ENCODE data around the gene PNPLA5. TPM values are rescaled to one million over a fixed set of nuclear protein-coding genes. Genes with fewer than 3 reads are reported as not detected.

PNPLA5 gene
- polyA plus RNA-seq, 4 donors, result not detected

- no peak for FAIRE-seq
- Histone ChIP-seq H3K4me1 (ENCODE audit: control insufficient read depth in 3 of 3, insufficient read depth in 2 of 3, low read depth in 1 of 3, low read length in 2 of 3) (no peaks in the 10 kb centered on the region), H3K9me3 (ENCODE audit: control insufficient read depth in 2 of 2, insufficient read depth in 1 of 2, low read depth in 1 of 2, low read length in 1 of 2) (no peaks in the 10 kb centered on the region), H3K27ac (ENCODE audit: low read depth in 1 of 3, low read length in 2 of 3) (no peak overlapping the region), H3K4me3 (ENCODE audit: low read depth in 1 of 3, low read length in 3 of 3) (no peak overlapping the region), H3K27me3 (ENCODE audit: control insufficient read depth in 3 of 3, insufficient read depth in 3 of 3, low read length in 3 of 3) (peaks cover 0 to 3% (median 2%) of the 10 kb centered on the region in 3 donors), H3K36me3 (ENCODE audit: control insufficient read depth in 3 of 3, insufficient read depth in 2 of 3, low read depth in 1 of 3, low read length in 3 of 3) (no peaks in the 10 kb centered on the region)
- 76 to 83% (median 79%) methylated on average over 18 to 19 of the region's 19 CpGs for WGBS, 3 donors
- peak in 1 of 2 donors; percentile 30 for DNase-seq
Measured at GRCh38 chr22:43881091-43882061, 10.4 kb downstream of the PNPLA5 start.

- no peak overlapping the region for H3K4me3 ChIP-seq (ENCODE audit: low read depth in 1 of 3, low read length in 3 of 3)
- H3K9me3 ChIP-seq (ENCODE audit: control insufficient read depth in 2 of 2, insufficient read depth in 1 of 2, low read depth in 1 of 2, low read length in 1 of 2), result no peaks in the 10 kb centered on the region
- WGBS, 3 donors, result 85 to 91% (median 88%) methylated on average over 14 to 15 of the region's 15 CpGs
- FAIRE-seq (no peak), DNase-seq (no peak)
- no peak overlapping the region for H3K27ac ChIP-seq (ENCODE audit: low read depth in 1 of 3, low read length in 2 of 3)
- no peaks in the 10 kb centered on the region for H3K36me3 ChIP-seq (ENCODE audit: control insufficient read depth in 3 of 3, insufficient read depth in 2 of 3, low read depth in 1 of 3, low read length in 3 of 3)
- peaks cover 0 to 3% (median 0%) of the 10 kb centered on the region in 3 donors for H3K27me3 ChIP-seq (ENCODE audit: control insufficient read depth in 3 of 3, insufficient read depth in 3 of 3, low read length in 3 of 3)
- H3K4me1 ChIP-seq (ENCODE audit: control insufficient read depth in 3 of 3, insufficient read depth in 2 of 3, low read depth in 1 of 3, low read length in 2 of 3), result no peaks in the 10 kb centered on the region
Measured at GRCh38 chr22:43880541-43880991, 11.2 kb downstream of the PNPLA5 start.

DNA sequence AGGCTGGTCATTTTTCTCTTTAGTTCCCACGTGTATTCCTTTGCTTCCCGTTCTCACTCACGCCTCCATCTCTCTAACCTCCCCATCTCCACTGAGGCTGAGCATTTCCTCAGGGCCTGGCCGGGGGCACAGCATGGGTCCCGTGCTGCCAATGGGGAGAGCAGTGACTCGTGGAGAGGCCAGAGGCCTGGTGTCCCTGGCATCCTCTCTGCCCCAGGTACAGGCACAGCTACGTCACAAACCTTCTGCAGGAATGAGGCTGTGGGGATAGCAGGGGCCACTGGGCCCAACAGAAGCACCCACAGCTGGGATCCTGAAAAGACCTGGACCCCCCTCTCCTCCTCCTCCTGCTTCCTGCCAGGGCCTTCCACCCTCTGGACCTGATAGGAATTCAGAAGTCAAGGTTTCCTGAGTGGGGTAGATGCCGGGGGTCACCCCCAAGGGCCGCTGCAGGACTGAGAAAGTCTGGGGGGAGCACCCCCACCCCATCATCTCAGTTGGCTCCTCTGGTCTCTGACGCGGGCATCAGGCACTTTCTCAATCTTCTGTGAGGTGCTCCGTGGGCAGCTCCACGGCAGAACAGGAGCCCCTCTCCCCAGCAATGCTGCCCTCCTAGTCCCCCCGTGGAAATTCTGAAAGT, 11.8 kb downstream of the PNPLA5 start:
- Histone ChIP-seq H3K4me1 (ENCODE audit: control insufficient read depth in 3 of 3, insufficient read depth in 2 of 3, low read depth in 1 of 3, low read length in 2 of 3) (no peaks in the 10 kb centered on the region), H3K27me3 (ENCODE audit: control insufficient read depth in 3 of 3, insufficient read depth in 3 of 3, low read length in 3 of 3) (peaks cover 0 to 3% (median 0%) of the 10 kb centered on the region in 3 donors), H3K4me3 (ENCODE audit: low read depth in 1 of 3, low read length in 3 of 3) (no peak overlapping the region), H3K9me3 (ENCODE audit: control insufficient read depth in 2 of 2, insufficient read depth in 1 of 2, low read depth in 1 of 2, low read length in 1 of 2) (no peaks in the 10 kb centered on the region), H3K36me3 (ENCODE audit: control insufficient read depth in 3 of 3, insufficient read depth in 2 of 3, low read depth in 1 of 3, low read length in 3 of 3) (no peaks in the 10 kb centered on the region), H3K27ac (ENCODE audit: low read depth in 1 of 3, low read length in 2 of 3) (no peak overlapping the region)
- no peak for FAIRE-seq
- WGBS, 3 donors, result 77 to 86% (median 83%) methylated on average over 14 of the region's 14 CpGs
- DNase-seq, result no peak

GRCh38 chr22:43878831-43879550, 12.8 kb downstream of the PNPLA5 start:
- no peak for FAIRE-seq
- Histone ChIP-seq H3K4me1 (ENCODE audit: control insufficient read depth in 3 of 3, insufficient read depth in 2 of 3, low read depth in 1 of 3, low read length in 2 of 3) (no peaks in the 10 kb centered on the region), H3K9me3 (ENCODE audit: control insufficient read depth in 2 of 2, insufficient read depth in 1 of 2, low read depth in 1 of 2, low read length in 1 of 2) (no peaks in the 10 kb centered on the region), H3K36me3 (ENCODE audit: control insufficient read depth in 3 of 3, insufficient read depth in 2 of 3, low read depth in 1 of 3, low read length in 3 of 3) (no peaks in the 10 kb centered on the region), H3K27ac (ENCODE audit: low read depth in 1 of 3, low read length in 2 of 3) (no peak overlapping the region), H3K4me3 (ENCODE audit: low read depth in 1 of 3, low read length in 3 of 3) (no peak overlapping the region), H3K27me3 (ENCODE audit: control insufficient read depth in 3 of 3, insufficient read depth in 3 of 3, low read length in 3 of 3) (peaks cover 0 to 3% (median 0%) of the 10 kb centered on the region in 3 donors)
- WGBS, 3 donors, result 73 to 76% (median 76%) methylated on average over 12 of the region's 12 CpGs
- DNase-seq, result no peak

DNA sequence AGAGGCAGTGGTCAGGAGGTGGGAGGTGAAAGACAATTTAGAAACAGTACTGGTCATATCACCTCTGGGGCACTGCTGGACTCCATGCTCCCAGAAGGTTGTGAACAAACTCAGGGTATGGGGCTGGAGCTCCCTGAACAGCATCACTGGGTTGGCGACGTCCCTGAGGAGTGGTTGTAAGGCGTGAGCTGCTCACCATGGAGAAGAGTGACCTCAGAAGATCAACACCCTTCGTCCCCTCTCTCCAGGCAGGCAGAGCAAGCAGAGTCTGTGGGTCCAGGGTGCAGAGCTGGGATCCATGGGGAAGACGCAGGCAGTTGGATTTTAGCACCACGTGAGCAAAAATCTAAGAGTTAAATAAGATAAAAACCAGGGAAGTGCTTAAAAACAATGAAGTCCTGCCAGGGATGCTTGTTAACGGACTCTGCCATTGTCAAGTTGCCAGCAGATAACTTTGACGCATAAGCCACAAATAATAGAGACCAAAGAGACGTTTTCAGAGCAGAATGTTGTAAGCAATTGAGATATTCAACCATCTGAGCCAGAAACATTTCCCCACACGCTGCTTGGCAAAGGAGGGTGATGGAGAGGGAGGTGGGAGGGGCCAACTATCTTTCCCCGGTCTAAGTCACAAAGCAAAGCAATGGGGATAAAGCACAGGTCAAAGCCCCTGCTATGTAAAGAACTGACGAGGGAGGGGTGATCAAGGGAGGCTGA, 13.6 kb downstream of the PNPLA5 start:
- no peak for FAIRE-seq
- DNase-seq, result no peak
- Histone ChIP-seq H3K27me3 (ENCODE audit: control insufficient read depth in 3 of 3, insufficient read depth in 3 of 3, low read length in 3 of 3) (peaks cover 0 to 3% (median 0%) of the 10 kb centered on the region in 3 donors), H3K36me3 (ENCODE audit: control insufficient read depth in 3 of 3, insufficient read depth in 2 of 3, low read depth in 1 of 3, low read length in 3 of 3) (no peaks in the 10 kb centered on the region), H3K4me3 (ENCODE audit: low read depth in 1 of 3, low read length in 3 of 3) (no peak overlapping the region), H3K4me1 (ENCODE audit: control insufficient read depth in 3 of 3, insufficient read depth in 2 of 3, low read depth in 1 of 3, low read length in 2 of 3) (no peaks in the 10 kb centered on the region), H3K27ac (ENCODE audit: low read depth in 1 of 3, low read length in 2 of 3) (no peak overlapping the region), H3K9me3 (ENCODE audit: control insufficient read depth in 2 of 2, insufficient read depth in 1 of 2, low read depth in 1 of 2, low read length in 1 of 2) (no peaks in the 10 kb centered on the region)
- 42 to 55% (median 53%) methylated on average over 12 of the region's 12 CpGs for WGBS, 3 donors

GRCh38 chr22:43876866-43877509, 14.8 kb downstream of the PNPLA5 start:
- Histone ChIP-seq H3K4me3 (ENCODE audit: low read depth in 1 of 3, low read length in 3 of 3) (no peak overlapping the region), H3K4me1 (ENCODE audit: control insufficient read depth in 3 of 3, insufficient read depth in 2 of 3, low read depth in 1 of 3, low read length in 2 of 3) (no peaks in the 10 kb centered on the region), H3K36me3 (ENCODE audit: control insufficient read depth in 3 of 3, insufficient read depth in 2 of 3, low read depth in 1 of 3, low read length in 3 of 3) (no peaks in the 10 kb centered on the region), H3K9me3 (ENCODE audit: control insufficient read depth in 2 of 2, insufficient read depth in 1 of 2, low read depth in 1 of 2, low read length in 1 of 2) (no peaks in the 10 kb centered on the region), H3K27ac (ENCODE audit: low read depth in 1 of 3, low read length in 2 of 3) (no peak overlapping the region), H3K27me3 (ENCODE audit: control insufficient read depth in 3 of 3, insufficient read depth in 3 of 3, low read length in 3 of 3) (peaks cover 0 to 3% (median 0%) of the 10 kb centered on the region in 3 donors)
- WGBS, 3 donors, result 57 to 71% (median 63%) methylated on average over 5 of the region's 5 CpGs
- FAIRE-seq (no peak), DNase-seq (no peak)

DNA sequence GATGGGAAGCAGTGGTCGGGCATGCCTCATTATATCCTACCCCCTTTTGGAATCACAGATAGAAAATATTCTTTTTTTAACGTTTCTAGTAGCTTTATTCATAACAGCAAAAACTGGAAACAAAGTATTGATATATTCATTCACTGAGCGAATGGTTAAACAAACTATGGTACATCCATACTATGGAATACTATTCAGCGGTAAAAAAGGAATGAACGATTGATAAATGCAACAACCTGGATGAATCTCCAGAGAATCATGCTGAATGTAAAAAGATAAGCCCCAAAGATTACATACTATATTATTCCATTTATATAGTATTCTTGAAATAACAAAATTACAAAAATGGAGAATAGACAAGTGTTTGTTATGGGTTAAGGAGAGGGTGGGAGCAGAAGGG, 22.0 kb downstream of the PNPLA5 start:
- Histone ChIP-seq H3K4me3 (ENCODE audit: low read depth in 1 of 3, low read length in 3 of 3) (no peak overlapping the region), H3K27ac (ENCODE audit: low read depth in 1 of 3, low read length in 2 of 3) (no peak overlapping the region), H3K9me3 (ENCODE audit: control insufficient read depth in 2 of 2, insufficient read depth in 1 of 2, low read depth in 1 of 2, low read length in 1 of 2) (no peaks in the 10 kb centered on the region), H3K27me3 (ENCODE audit: control insufficient read depth in 3 of 3, insufficient read depth in 3 of 3, low read length in 3 of 3) (peaks cover 0 to 3% (median 0%) of the 10 kb centered on the region in 3 donors), H3K4me1 (ENCODE audit: control insufficient read depth in 3 of 3, insufficient read depth in 2 of 3, low read depth in 1 of 3, low read length in 2 of 3) (no peaks in the 10 kb centered on the region), H3K36me3 (ENCODE audit: control insufficient read depth in 3 of 3, insufficient read depth in 2 of 3, low read depth in 1 of 3, low read length in 3 of 3) (no peaks in the 10 kb centered on the region)
- WGBS, 3 donors, result 85 to 90% (median 87%) methylated on average over 5 of the region's 5 CpGs
- FAIRE-seq (no peak), DNase-seq (no peak)

All from small intestine (tissue), 7 donors.